Midbrain (tissue), 1 donor: Measurements from ENCODE around the gene TMEM203.

Source experiments
- DNase-seq: peaks from one replicate; lab custom pipeline; 2025; lab: John Stamatoyannopoulos, UW

The TMEM203 gene

GRCh38 chr9:137164370-137165249 is 40.8 kb downstream of the TMEM203 start:
- DNase-seq: no peak

GRCh38 chr9:137163805-137164204 is 41.6 kb downstream of the TMEM203 start:
- DNase-seq: no peak

- no peak for DNase-seq
Measured at GRCh38 chr9:137163365-137163715, 42.1 kb downstream of the TMEM203 start.

- no peak for DNase-seq
Measured at GRCh38 chr9:137162505-137163364, 42.7 kb downstream of the TMEM203 start.

GRCh38 chr9:137161558-137162486 is 43.6 kb downstream of the TMEM203 start:
- no peak for DNase-seq

- DNase-seq: no peak
Measured at GRCh38 chr9:137160716-137161557, 44.5 kb downstream of the TMEM203 start.

- DNase-seq: no peak
Measured at GRCh38 chr9:137160054-137160425, 45.4 kb downstream of the TMEM203 start.

- no peak for DNase-seq
Measured at GRCh38 chr9:137159105-137160053, 46.1 kb downstream of the TMEM203 start.

GRCh38 chr9:137158625-137159024 is 46.8 kb downstream of the TMEM203 start:
- DNase-seq: no peak

GRCh38 chr9:137157618-137158415 is 47.6 kb downstream of the TMEM203 start:
- DNase-seq: no peak

GRCh38 chr9:137156567-137157375 is 48.7 kb downstream of the TMEM203 start:
- DNase-seq: no peak
